SKM-1 (cell line): ENCODE measurements around the gene ETV1.
"Not testable (repeated sequence)": the region's sequence is repeated elsewhere in the genome, so short reads cannot be mapped to it uniquely, and the experiment has no call there.

Experiments
- DNase-seq: peaks from one replicate; lab custom pipeline; 2025; ENCODE audit not compliant: unreplicated experiment; lab: John Stamatoyannopoulos, UW

Gene ETV1

GRCh38 chr7:13933091-13933490 is 56.4 kb downstream of the ETV1 start:
- DNase-seq, result no peak

- no peak for DNase-seq
Observed at GRCh38 chr7:13932131-13932530, 57.3 kb downstream of the ETV1 start.

GRCh38 chr7:13921062-13921461 is 68.4 kb downstream of the ETV1 start:
- no peak for DNase-seq

GRCh38 chr7:13920053-13920697 is 69.3 kb downstream of the ETV1 start:
- no peak for DNase-seq

GRCh38 chr7:13918333-13918732 is 71.1 kb downstream of the ETV1 start:
- DNase-seq, result not testable (repeated sequence)

- not testable (repeated sequence) for DNase-seq
Observed at GRCh38 chr7:13917103-13917502, 72.4 kb downstream of the ETV1 start.

GRCh38 chr7:13915891-13916290 is 73.6 kb downstream of the ETV1 start:
- no peak for DNase-seq

GRCh38 chr7:13912715-13913278 is 76.7 kb downstream of the ETV1 start:
- no peak for DNase-seq

GRCh38 chr7:13911909-13912308 is 77.6 kb downstream of the ETV1 start:
- no peak for DNase-seq

- no peak for DNase-seq
Observed at GRCh38 chr7:13910805-13911551, 78.5 kb downstream of the ETV1 start.

- DNase-seq, result no peak
Observed at GRCh38 chr7:13908667-13909397, 80.6 kb downstream of the ETV1 start.

GRCh38 chr7:13907831-13908230 is 81.6 kb downstream of the ETV1 start:
- no peak for DNase-seq

GRCh38 chr7:13904689-13905088 is 84.8 kb downstream of the ETV1 start:
- DNase-seq, result no peak

GRCh38 chr7:13904007-13904406 is 85.5 kb downstream of the ETV1 start:
- no peak for DNase-seq

- DNase-seq, result no peak
Observed at GRCh38 chr7:13901577-13901976, 87.9 kb downstream of the ETV1 start.

GRCh38 chr7:13898957-13899670 is 90.4 kb downstream of the ETV1 start:
- no peak for DNase-seq

- DNase-seq, result no peak
Observed at GRCh38 chr7:13897819-13898218, 91.6 kb downstream of the ETV1 start.

GRCh38 chr7:13894954-13895353 is 94.5 kb downstream of the ETV1 start:
- no peak for DNase-seq

GRCh38 chr7:13894377-13894776 is 95.1 kb downstream of the ETV1 start:
- no peak for DNase-seq

- no peak for DNase-seq
Observed at GRCh38 chr7:13890793-13891192, 98.7 kb downstream of the ETV1 start.

- DNase-seq, result no peak
Observed at GRCh38 chr7:13886356-13886755, 103.1 kb downstream of the ETV1 start.
